Measurements from ENCODE around the gene METTL5. TPM values are rescaled to one million over a fixed set of nuclear protein-coding genes. Genes with fewer than 3 reads are reported as not detected.
"Not testable (repeated sequence)": the region's sequence is repeated elsewhere in the genome, so short reads cannot be mapped to it uniquely, and the experiment has no call there.

METTL5 gene
- total RNA-seq, 1 experiment from 2014 or later, result 94.7 TPM

- Mint-ChIP-seq H3K36me3 (ENCODE audit: insufficient read depth in 1 of 3, low read depth in 3 of 3) (peaks cover 22 to 42% (median 34%) of the 10 kb centered on the region in 3 experiments), H3K4me3 (no peak overlapping the region), H3K9me3 (peaks cover 7 to 9% of the 10 kb centered on the region in 2 experiments; a peak in 4 of 5 replicates), H3K4me1 (peaks cover 18 to 21% of the 10 kb centered on the region in 2 experiments), H3K27me3 (ENCODE audit: low read depth) (peaks cover 9% of the 10 kb centered on the region), H3K27ac (no peak overlapping the region)
- Histone ChIP-seq H2BK5ac (ENCODE audit: insufficient read length, low read length) (no peak overlapping the region), H3K14ac (ENCODE audit: insufficient read depth, low read length) (no peak overlapping the region), H3K18ac (ENCODE audit: insufficient read length, low read depth, low read length) (no peak overlapping the region), H2AK5ac (ENCODE audit: insufficient read length, low read length) (no peak overlapping the region), H3K4ac (ENCODE audit: low read depth, low read length) (no peak overlapping the region), H3K56ac (ENCODE audit: insufficient read length, low read depth, low read length) (no peak overlapping the region), H3K27ac (ENCODE audit: insufficient read length, low read depth, low read length) (no peak overlapping the region), H3K9me3 (ENCODE audit: control insufficient read depth, low read depth, low read length) (no peaks in the 10 kb centered on the region), H2AFZ (ENCODE audit: low read length) (no peak overlapping the region), H2BK120ac (ENCODE audit: low read depth, low read length, poor library complexity, severe bottlenecking) (no peak overlapping the region), H3K4me2 (ENCODE audit: insufficient read depth, insufficient read length, low read length) (no peak overlapping the region), H2BK15ac (ENCODE audit: low read depth, low read length) (no peak overlapping the region), H3K27me3 (ENCODE audit: insufficient read depth, low read length) (no peaks in the 10 kb centered on the region), H3K23me2 (ENCODE audit: insufficient read length, low read depth, low read length, poor library complexity, severe bottlenecking) (peaks cover 4% of the 10 kb centered on the region), H4K5ac (ENCODE audit: insufficient read length, low read depth, low read length) (no peak overlapping the region), H4K8ac (replicated peaks; ENCODE audit: insufficient read length, low read depth, low read length) (no peak overlapping the region), H3K9ac (ENCODE audit: extremely low read depth, insufficient read length, low read length) (no peak overlapping the region), H2BK20ac (ENCODE audit: low read depth, low read length, poor library complexity, severe bottlenecking) (no peak overlapping the region), H3K79me1 (ENCODE audit: insufficient read depth, low read depth, low read length, poor library complexity, severe bottlenecking) (peaks cover 3% of the 10 kb centered on the region), H3T11ph (ENCODE audit: low read length) (no peak overlapping the region), H3K79me2 (ENCODE audit: insufficient read depth, low read length) (no peaks in the 10 kb centered on the region; the same call in 1 of the 2 replicates), H3K23ac (ENCODE audit: insufficient read length, low read depth, low read length) (no peak overlapping the region), H4K91ac (ENCODE audit: insufficient read length, low read depth, low read length) (no peak overlapping the region), H2BK12ac (ENCODE audit: insufficient read length, low read depth, low read length) (no peak overlapping the region), H4K20me1 (ENCODE audit: control insufficient read depth, insufficient read depth, insufficient read length) (no peaks in the 10 kb centered on the region), H3K4me1 (ENCODE audit: insufficient read depth, low read length) (no peaks in the 10 kb centered on the region)
- no peak for DNase-seq
- TF ChIP-seq CTCF (conservative IDR thresholded peaks at IDR 0.05), result no peak
- WGBS (ENCODE audit: extremely low coverage, insufficient read length, low lambda C conversion rate), result no CpG with 5 or more reads among the region's 3 CpGs
Observed at GRCh38 chr2:169822036-169822435, 2.7 kb downstream of the METTL5 start.

- not testable (repeated sequence) for H3K14ac ChIP-seq (ENCODE audit: insufficient read depth, low read length); H3K9me3 ChIP-seq (ENCODE audit: control insufficient read depth, low read depth, low read length); H4K91ac ChIP-seq (ENCODE audit: insufficient read length, low read depth, low read length); H3K4me2 ChIP-seq (ENCODE audit: insufficient read depth, insufficient read length, low read length); H2AK5ac ChIP-seq (ENCODE audit: insufficient read length, low read length); H4K8ac ChIP-seq (replicated peaks; ENCODE audit: insufficient read length, low read depth, low read length); H2BK12ac ChIP-seq (ENCODE audit: insufficient read length, low read depth, low read length); H2BK120ac ChIP-seq (ENCODE audit: low read depth, low read length, poor library complexity, severe bottlenecking); H3K18ac ChIP-seq (ENCODE audit: insufficient read length, low read depth, low read length); H4K5ac ChIP-seq (ENCODE audit: insufficient read length, low read depth, low read length); H3K56ac ChIP-seq (ENCODE audit: insufficient read length, low read depth, low read length); H3K27ac ChIP-seq (ENCODE audit: insufficient read length, low read depth, low read length); H2BK15ac ChIP-seq (ENCODE audit: low read depth, low read length); H3K27me3 Mint-ChIP-seq (ENCODE audit: low read depth); H3K79me1 ChIP-seq (ENCODE audit: insufficient read depth, low read depth, low read length, poor library complexity, severe bottlenecking); H3K4me3 Mint-ChIP-seq; H2BK5ac ChIP-seq (ENCODE audit: insufficient read length, low read length); H3K27me3 ChIP-seq (ENCODE audit: insufficient read depth, low read length); H4K20me1 ChIP-seq (ENCODE audit: control insufficient read depth, insufficient read depth, insufficient read length); H3K23me2 ChIP-seq (ENCODE audit: insufficient read length, low read depth, low read length, poor library complexity, severe bottlenecking); H2BK20ac ChIP-seq (ENCODE audit: low read depth, low read length, poor library complexity, severe bottlenecking); H3K23ac ChIP-seq (ENCODE audit: insufficient read length, low read depth, low read length); DNase-seq; H3T11ph ChIP-seq (ENCODE audit: low read length); H2AFZ ChIP-seq (ENCODE audit: low read length); H3K79me2 ChIP-seq (ENCODE audit: insufficient read depth, low read length); H3K9ac ChIP-seq (ENCODE audit: extremely low read depth, insufficient read length, low read length); H3K4me1 ChIP-seq (ENCODE audit: insufficient read depth, low read length); H3K4ac ChIP-seq (ENCODE audit: low read depth, low read length)
- peak overlapping the region in 1 of 3 experiments; percentile 33; a peak in 2 of 7 replicates for H3K27ac Mint-ChIP-seq
- peaks cover 17 to 20% of the 10 kb centered on the region in 2 experiments for H3K4me1 Mint-ChIP-seq
- no CpG with 5 or more reads among the region's 7 CpGs for WGBS (ENCODE audit: extremely low coverage, insufficient read length, low lambda C conversion rate)
- peaks cover 36 to 60% (median 53%) of the 10 kb centered on the region in 3 experiments for H3K36me3 Mint-ChIP-seq (ENCODE audit: insufficient read depth in 1 of 3, low read depth in 3 of 3)
- peaks cover 9 to 11% of the 10 kb centered on the region in 2 experiments; a peak in 4 of 5 replicates for H3K9me3 Mint-ChIP-seq
Observed at GRCh38 chr2:169820101-169820500, 4.6 kb downstream of the METTL5 start.

All from H9 (cell line).